Nephron (organoid): ENCODE results near the gene SLC4A4.

Experiments
- H3K27ac Mint-ChIP-seq, 3 experiments: 2 replicates each; pipeline ENCODE4 v1.8.0; 2020; ENCODE audit warnings: mixed read lengths in 3 of 3, mild to moderate bottlenecking in 2 of 3, moderate library complexity in 1 of 3
- H3K27me3 Mint-ChIP-seq: 2 replicates; pipeline ENCODE4 v1.8.0; 2021; ENCODE audit warnings: low read depth, mild to moderate bottlenecking, moderate library complexity, mixed read lengths
- H3K36me3 Mint-ChIP-seq: 2 replicates; pipeline ENCODE4 v1.8.0; 2020; ENCODE audit warnings: low read depth, mixed read lengths
- H3K4me1 Mint-ChIP-seq: 2 replicates; pipeline ENCODE4 v1.8.0; 2020; ENCODE audit warnings: mixed read lengths
- H3K4me3 Mint-ChIP-seq, 3 experiments: 2 replicates each; pipeline ENCODE4 v1.8.0; 2020; ENCODE audit warnings: mild to moderate bottlenecking in 3 of 3, mixed read lengths in 3 of 3, moderate library complexity in 2 of 3
- H3K9me3 Mint-ChIP-seq: 2 replicates; pipeline ENCODE4 v1.8.0; 2020; ENCODE audit warnings: mixed read lengths
- TF ChIP-seq, protein P1 (sequence below), 3 experiments: fragments of 200-600 bp; sonication (generic); IDR thresholded peaks; one replicate each; pipeline ENCODE4 v1.5.0; 2021; ENCODE audit warnings: antibody characterized with exemption in 3 of 3; ENCODE audit not compliant: unreplicated experiment in 3 of 3

SLC4A4 gene

DNA sequence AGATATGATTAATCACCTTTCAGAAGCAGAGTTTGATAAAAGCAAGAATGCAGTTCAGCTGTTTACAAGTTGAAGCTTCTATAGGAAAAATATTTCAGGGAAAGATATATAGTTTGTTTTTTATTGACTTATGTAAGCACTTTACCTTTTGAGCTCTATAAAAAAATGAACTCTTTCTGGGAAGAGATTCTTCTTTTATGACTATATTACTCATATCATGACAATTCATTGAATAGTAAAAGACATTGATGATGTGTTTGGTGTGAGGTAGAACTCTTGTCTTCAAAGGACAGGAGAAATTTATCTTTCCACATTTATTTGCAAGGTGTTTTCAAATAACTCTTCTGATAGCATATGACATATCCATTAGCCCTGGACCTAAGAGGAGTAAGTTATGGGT is 156.6 kb downstream of the SLC4A4 start:
- no peak overlapping the region for H3K4me3 Mint-ChIP-seq
- H3K9me3 Mint-ChIP-seq: peaks cover 3% of the 10 kb centered on the region

GRCh38 chr4:71497078-71497477 is 158.3 kb downstream of the SLC4A4 start:
- no peaks in the 10 kb centered on the region for H3K27me3 Mint-ChIP-seq
- TF ChIP-seq, protein P1, sequence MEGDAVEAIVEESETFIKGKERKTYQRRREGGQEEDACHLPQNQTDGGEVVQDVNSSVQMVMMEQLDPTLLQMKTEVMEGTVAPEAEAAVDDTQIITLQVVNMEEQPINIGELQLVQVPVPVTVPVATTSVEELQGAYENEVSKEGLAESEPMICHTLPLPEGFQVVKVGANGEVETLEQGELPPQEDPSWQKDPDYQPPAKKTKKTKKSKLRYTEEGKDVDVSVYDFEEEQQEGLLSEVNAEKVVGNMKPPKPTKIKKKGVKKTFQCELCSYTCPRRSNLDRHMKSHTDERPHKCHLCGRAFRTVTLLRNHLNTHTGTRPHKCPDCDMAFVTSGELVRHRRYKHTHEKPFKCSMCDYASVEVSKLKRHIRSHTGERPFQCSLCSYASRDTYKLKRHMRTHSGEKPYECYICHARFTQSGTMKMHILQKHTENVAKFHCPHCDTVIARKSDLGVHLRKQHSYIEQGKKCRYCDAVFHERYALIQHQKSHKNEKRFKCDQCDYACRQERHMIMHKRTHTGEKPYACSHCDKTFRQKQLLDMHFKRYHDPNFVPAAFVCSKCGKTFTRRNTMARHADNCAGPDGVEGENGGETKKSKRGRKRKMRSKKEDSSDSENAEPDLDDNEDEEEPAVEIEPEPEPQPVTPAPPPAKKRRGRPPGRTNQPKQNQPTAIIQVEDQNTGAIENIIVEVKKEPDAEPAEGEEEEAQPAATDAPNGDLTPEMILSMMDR (IDR thresholded peaks at IDR 0.05; ENCODE audit: unreplicated experiment in 3 of 3): no peak
- peaks cover 3% of the 10 kb centered on the region for H3K9me3 Mint-ChIP-seq
- H3K27ac Mint-ChIP-seq: no peak overlapping the region
- H3K4me1 Mint-ChIP-seq: peaks cover 7% of the 10 kb centered on the region
- no peaks in the 10 kb centered on the region for H3K36me3 Mint-ChIP-seq
- H3K4me3 Mint-ChIP-seq: no peak overlapping the region

More for the DNA sequence above, 156.6 kb downstream of the SLC4A4 start:
- TF ChIP-seq, protein P1 (IDR thresholded peaks at IDR 0.05; ENCODE audit: unreplicated experiment in 3 of 3): no peak
- peaks cover 7% of the 10 kb centered on the region for H3K4me1 Mint-ChIP-seq
- H3K27me3 Mint-ChIP-seq: no peaks in the 10 kb centered on the region
- no peak overlapping the region for H3K27ac Mint-ChIP-seq
- H3K36me3 Mint-ChIP-seq: no peaks in the 10 kb centered on the region

DNA sequence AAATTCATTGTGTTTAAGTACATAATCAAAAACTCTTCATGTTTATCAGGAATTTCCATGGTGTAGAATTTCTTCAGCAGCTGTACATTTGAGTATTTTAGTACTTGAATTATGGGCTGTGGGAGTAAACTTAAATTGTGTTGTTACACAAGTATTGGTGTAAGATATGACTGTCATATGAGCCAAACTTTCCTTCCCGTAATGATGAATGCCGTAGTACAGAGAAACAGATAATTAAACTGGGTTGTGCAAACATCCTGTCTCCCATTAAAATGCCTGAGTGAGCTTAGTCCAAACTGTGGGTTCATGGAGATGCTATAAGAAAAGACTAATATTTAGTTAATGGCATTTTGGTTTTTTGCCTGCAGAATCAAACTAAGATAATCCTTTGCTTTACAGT is 159.2 kb downstream of the SLC4A4 start:
- peaks cover 7% of the 10 kb centered on the region for H3K4me1 Mint-ChIP-seq
- TF ChIP-seq, protein P1 (IDR thresholded peaks at IDR 0.05; ENCODE audit: unreplicated experiment in 3 of 3): no peak
- no peak overlapping the region for H3K4me3 Mint-ChIP-seq
- H3K27ac Mint-ChIP-seq: no peak overlapping the region
- H3K27me3 Mint-ChIP-seq: no peaks in the 10 kb centered on the region
- no peaks in the 10 kb centered on the region for H3K36me3 Mint-ChIP-seq
- peaks cover 3% of the 10 kb centered on the region for H3K9me3 Mint-ChIP-seq

DNA sequence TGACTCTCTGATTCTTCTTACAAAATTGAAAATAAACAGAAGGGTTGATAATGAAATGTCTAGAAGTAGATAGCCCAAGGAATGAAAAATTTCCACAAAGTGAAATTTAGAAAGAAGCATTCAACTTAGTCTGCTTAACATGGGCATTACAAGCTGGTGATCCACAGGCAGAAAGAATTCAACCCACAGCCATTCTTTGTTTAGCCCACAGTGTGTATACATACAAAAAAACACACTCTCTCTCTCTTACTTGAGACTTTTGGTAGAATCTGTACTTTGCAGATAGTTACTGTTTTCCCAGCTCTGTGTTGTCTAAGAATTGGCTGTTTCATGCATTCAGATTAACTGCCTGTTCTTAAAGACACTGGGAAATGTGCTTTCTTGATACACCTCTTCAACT is 159.8 kb downstream of the SLC4A4 start:
- H3K4me1 Mint-ChIP-seq: peaks cover 7% of the 10 kb centered on the region
- no peaks in the 10 kb centered on the region for H3K36me3 Mint-ChIP-seq
- no peaks in the 10 kb centered on the region for H3K27me3 Mint-ChIP-seq
- no peak overlapping the region for H3K4me3 Mint-ChIP-seq
- no peak overlapping the region for H3K27ac Mint-ChIP-seq
- TF ChIP-seq, protein P1 (IDR thresholded peaks at IDR 0.05; ENCODE audit: unreplicated experiment in 3 of 3): no peak
- H3K9me3 Mint-ChIP-seq: peaks cover 3% of the 10 kb centered on the region

DNA sequence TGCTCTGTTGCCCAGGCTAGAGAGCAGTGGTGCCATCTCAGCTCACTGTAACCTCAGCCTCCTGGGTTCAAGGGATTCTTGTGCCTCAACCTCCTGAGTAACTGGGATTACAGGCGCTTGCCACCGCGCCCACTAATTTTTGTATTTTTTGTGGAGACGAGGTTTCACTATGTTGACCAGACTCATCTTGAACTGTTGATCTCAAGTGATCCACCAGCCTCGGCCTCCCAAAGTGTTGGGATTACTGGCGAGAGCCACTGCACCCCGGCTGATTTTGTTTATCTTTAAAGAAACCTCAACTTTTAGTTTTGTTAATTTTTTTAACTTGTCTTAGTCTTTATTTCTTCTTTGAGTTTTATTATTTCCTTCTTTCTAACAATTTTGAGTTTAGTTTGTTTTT is 163.2 kb downstream of the SLC4A4 start:
- peaks cover 7% of the 10 kb centered on the region for H3K9me3 Mint-ChIP-seq
- H3K27ac Mint-ChIP-seq: no peak overlapping the region
- TF ChIP-seq, protein P1 (IDR thresholded peaks at IDR 0.05; ENCODE audit: unreplicated experiment in 3 of 3): no peak
- no peaks in the 10 kb centered on the region for H3K27me3 Mint-ChIP-seq
- no peak overlapping the region for H3K4me3 Mint-ChIP-seq
- H3K4me1 Mint-ChIP-seq: peaks cover 7% of the 10 kb centered on the region
- H3K36me3 Mint-ChIP-seq: peaks cover 8% of the 10 kb centered on the region

- Mint-ChIP-seq H3K36me3 (peaks cover 3% of the 10 kb centered on the region), H3K4me1 (no peaks in the 10 kb centered on the region), H3K9me3 (peaks cover 12% of the 10 kb centered on the region), H3K27ac (no peak overlapping the region), H3K27me3 (no peaks in the 10 kb centered on the region), H3K4me3 (no peak overlapping the region)
- TF ChIP-seq, protein P1 (IDR thresholded peaks at IDR 0.05; ENCODE audit: unreplicated experiment in 3 of 3): no peak
Measured at GRCh38 chr4:71518283-71518989, 179.6 kb downstream of the SLC4A4 start.
